ENCODE data around the gene C6.

C6 gene

DNA sequence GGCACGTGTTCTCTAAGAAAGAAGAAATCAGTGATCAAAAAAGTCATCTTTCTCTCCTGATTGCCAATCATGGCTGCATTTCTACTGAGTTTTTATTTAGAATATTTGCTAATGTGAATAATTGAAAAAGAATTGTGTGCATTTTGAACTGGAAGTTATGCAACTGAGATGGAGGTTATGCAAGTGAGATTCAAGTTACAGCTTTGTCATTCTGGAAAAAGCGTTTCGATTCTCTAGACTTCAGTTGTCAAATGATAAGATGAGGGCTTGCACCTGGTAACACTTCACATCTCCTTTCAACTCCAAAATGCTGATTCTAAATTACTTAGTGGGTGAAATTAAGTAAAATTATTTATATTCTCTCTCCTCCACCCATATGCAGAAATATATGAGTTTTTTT is 36.4 kb downstream of the C6 start:
- no peak for TF ChIP-seq CTCF (IDR thresholded peaks at IDR 0.05; ENCODE audit: extremely low read depth, insufficient read depth, missing control alignments)
- DNase-seq (ENCODE audit: low spot score): no peak
- in situ Hi-C loops (cut with MboI; ENCODE audit: low pct_unique_long_range_greater_than_20kb, low sequenced_read_pairs, unreplicated experiment): no loop called here

GRCh38 chr5:41172012-41172411 is 41.3 kb downstream of the C6 start:
- no peak for DNase-seq (ENCODE audit: low spot score)
- TF ChIP-seq CTCF (IDR thresholded peaks at IDR 0.05; ENCODE audit: extremely low read depth, insufficient read depth, missing control alignments): no peak
- in situ Hi-C loops (cut with MboI; ENCODE audit: low pct_unique_long_range_greater_than_20kb, low sequenced_read_pairs, unreplicated experiment): no loop called here

DNA sequence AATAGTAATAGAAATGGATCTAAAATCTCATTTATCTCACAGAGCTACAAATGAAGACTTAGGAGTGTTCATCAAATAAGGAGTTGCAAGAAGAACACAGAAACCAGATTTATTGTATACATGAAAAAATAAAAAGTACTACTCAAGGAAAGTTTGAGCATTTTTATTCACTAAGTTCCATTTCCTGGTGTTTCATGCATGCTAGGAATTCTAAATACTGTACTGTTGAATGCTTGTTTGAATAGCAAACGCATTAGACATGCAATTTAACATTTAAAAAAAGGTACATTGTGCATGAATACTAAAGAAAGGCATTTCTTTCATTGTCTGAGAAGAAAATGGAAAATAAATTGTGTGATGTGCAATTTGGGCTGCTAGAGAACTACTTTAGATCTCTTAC is 52.1 kb downstream of the C6 start:
- in situ Hi-C loops (cut with MboI; ENCODE audit: low pct_unique_long_range_greater_than_20kb, low sequenced_read_pairs, unreplicated experiment): no loop called here
- DNase-seq (ENCODE audit: low spot score): no peak
- no peak for TF ChIP-seq CTCF (IDR thresholded peaks at IDR 0.05; ENCODE audit: extremely low read depth, insufficient read depth, missing control alignments)

DNA sequence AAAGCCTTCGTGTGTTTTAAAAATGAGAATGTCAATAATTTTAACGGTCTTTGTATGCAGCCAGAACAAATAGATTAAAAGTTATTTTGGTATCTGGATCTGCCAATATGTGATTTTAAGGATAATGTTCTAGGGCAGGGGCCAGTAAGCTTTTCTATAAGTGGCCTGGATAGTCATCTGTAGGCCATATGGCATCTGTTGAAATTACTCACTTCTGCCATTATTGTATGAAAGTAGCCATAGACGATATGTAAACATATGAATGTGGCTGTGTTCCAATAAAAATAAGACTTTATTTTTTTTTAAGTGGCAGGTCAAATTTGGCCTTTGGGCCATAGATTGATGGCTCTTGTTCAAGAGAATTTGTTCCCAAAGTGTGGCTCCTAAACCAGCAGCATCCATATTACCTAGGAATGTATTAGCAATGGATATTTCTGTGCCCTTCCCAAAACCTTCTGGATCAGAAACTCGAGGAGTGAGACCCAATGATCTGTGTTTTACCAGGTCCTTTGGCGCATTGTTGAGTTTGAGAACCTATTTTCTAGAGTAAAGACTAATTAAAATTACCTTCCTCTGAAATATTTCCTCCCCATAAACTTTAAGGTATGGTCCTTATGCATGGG is 55.9 kb downstream of the C6 start:
- no peak for TF ChIP-seq CTCF (IDR thresholded peaks at IDR 0.05; ENCODE audit: extremely low read depth, insufficient read depth, missing control alignments)
- no peak for DNase-seq (ENCODE audit: low spot score)
- in situ Hi-C loops (cut with MboI; ENCODE audit: low pct_unique_long_range_greater_than_20kb, low sequenced_read_pairs, unreplicated experiment): no loop called here

GRCh38 chr5:41156739-41157138 is 56.6 kb downstream of the C6 start:
- DNase-seq (ENCODE audit: low spot score): no peak
- no peak for TF ChIP-seq CTCF (IDR thresholded peaks at IDR 0.05; ENCODE audit: extremely low read depth, insufficient read depth, missing control alignments)
- in situ Hi-C loops (cut with MboI; ENCODE audit: low pct_unique_long_range_greater_than_20kb, low sequenced_read_pairs, unreplicated experiment): no loop called here

DNA sequence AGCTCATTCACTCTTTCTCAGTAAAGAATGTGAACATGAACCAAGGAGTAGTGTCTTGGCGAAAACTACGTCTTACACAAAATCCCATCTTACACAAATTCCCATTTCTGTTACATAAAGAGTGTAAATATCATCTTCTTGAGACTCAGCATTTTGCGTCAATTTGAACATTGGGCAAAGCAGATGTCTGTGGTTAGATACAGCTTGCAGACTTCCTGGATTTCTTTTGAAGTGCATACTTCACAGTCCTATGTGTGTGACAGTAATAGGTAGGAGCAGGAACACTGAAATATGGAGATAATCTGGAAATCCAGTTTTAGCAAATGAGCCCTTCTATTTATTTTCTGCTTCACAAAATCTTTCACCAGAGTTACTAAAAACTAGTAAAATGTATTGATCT is 58.8 kb downstream of the C6 start:
- in situ Hi-C loops (cut with MboI; ENCODE audit: low pct_unique_long_range_greater_than_20kb, low sequenced_read_pairs, unreplicated experiment): no loop called here
- DNase-seq (ENCODE audit: low spot score): no peak

More for the DNA sequence above, 58.8 kb downstream of the C6 start:
- no peak for TF ChIP-seq CTCF (IDR thresholded peaks at IDR 0.05; ENCODE audit: extremely low read depth, insufficient read depth, missing control alignments)
